Central memory CD4-positive, alpha-beta T cell (primary cell): Measurements from ENCODE around the gene EVL.

ENCODE experiments used
- DNase-seq: peaks from one replicate; pipeline ENCODE4 v3.0.0; 2022

The EVL gene

GRCh38 chr14:100132161-100132902, 67.1 kb downstream of the EVL start:
- no peak for DNase-seq

GRCh38 chr14:100132903-100133510, 67.8 kb downstream of the EVL start:
- no peak for DNase-seq

- no peak for DNase-seq
Observed at GRCh38 chr14:100134586-100134985, 69.4 kb downstream of the EVL start.

- no peak for DNase-seq
Observed at GRCh38 chr14:100135073-100135472, 69.9 kb downstream of the EVL start.

- DNase-seq = no peak
Observed at GRCh38 chr14:100135784-100136183, 70.6 kb downstream of the EVL start.

GRCh38 chr14:100137173-100137572, 72.0 kb downstream of the EVL start:
- no peak for DNase-seq

- no peak for DNase-seq
Observed at GRCh38 chr14:100138082-100138787, 73.0 kb downstream of the EVL start.

- no peak for DNase-seq
Observed at GRCh38 chr14:100138955-100139354, 73.7 kb downstream of the EVL start.

- DNase-seq = no peak
Observed at GRCh38 chr14:100140452-100141078, 75.3 kb downstream of the EVL start.

- no peak for DNase-seq
Observed at GRCh38 chr14:100141098-100141497, 75.9 kb downstream of the EVL start.

- DNase-seq = no peak
Observed at GRCh38 chr14:100142073-100143040, 77.1 kb downstream of the EVL start.

GRCh38 chr14:100143523-100143922, 78.3 kb downstream of the EVL start:
- no peak for DNase-seq

GRCh38 chr14:100143934-100144333, 78.7 kb downstream of the EVL start:
- no peak for DNase-seq

GRCh38 chr14:100144645-100144995, 79.4 kb downstream of the EVL start:
- no peak for DNase-seq

GRCh38 chr14:100144996-100145646, 79.9 kb downstream of the EVL start:
- no peak for DNase-seq

GRCh38 chr14:100145682-100146464, 80.7 kb downstream of the EVL start:
- no peak for DNase-seq

GRCh38 chr14:100146531-100147091, 81.4 kb downstream of the EVL start:
- peak; percentile 34 for DNase-seq

GRCh38 chr14:100147181-100147631, 82.0 kb downstream of the EVL start:
- peak; percentile 61 for DNase-seq

GRCh38 chr14:100147691-100148464, 82.7 kb downstream of the EVL start:
- no peak for DNase-seq
